Measurements from ENCODE around the gene UMPS.

GRCh38 chr3:124765197-124765840 is 35.1 kb downstream of the UMPS start:
- TF ChIP-seq CTCF (IDR thresholded peaks at IDR 0.05) (no peak), EZH2 (IDR thresholded peaks at IDR 0.05) (no peak), EZH2phosphoT487 (IDR thresholded peaks at IDR 0.05) (no peak)
